GM10847 (cell line): ENCODE results near the gene SIGLEC10.

ENCODE experiments used
- POLR2A ChIP-seq: IDR thresholded peaks from 2 replicates; pipeline ENCODE4 v1.6.1; 2011; ENCODE audit not compliant: insufficient read length; ENCODE audit errors: extremely low read depth

The SIGLEC10 gene

DNA sequence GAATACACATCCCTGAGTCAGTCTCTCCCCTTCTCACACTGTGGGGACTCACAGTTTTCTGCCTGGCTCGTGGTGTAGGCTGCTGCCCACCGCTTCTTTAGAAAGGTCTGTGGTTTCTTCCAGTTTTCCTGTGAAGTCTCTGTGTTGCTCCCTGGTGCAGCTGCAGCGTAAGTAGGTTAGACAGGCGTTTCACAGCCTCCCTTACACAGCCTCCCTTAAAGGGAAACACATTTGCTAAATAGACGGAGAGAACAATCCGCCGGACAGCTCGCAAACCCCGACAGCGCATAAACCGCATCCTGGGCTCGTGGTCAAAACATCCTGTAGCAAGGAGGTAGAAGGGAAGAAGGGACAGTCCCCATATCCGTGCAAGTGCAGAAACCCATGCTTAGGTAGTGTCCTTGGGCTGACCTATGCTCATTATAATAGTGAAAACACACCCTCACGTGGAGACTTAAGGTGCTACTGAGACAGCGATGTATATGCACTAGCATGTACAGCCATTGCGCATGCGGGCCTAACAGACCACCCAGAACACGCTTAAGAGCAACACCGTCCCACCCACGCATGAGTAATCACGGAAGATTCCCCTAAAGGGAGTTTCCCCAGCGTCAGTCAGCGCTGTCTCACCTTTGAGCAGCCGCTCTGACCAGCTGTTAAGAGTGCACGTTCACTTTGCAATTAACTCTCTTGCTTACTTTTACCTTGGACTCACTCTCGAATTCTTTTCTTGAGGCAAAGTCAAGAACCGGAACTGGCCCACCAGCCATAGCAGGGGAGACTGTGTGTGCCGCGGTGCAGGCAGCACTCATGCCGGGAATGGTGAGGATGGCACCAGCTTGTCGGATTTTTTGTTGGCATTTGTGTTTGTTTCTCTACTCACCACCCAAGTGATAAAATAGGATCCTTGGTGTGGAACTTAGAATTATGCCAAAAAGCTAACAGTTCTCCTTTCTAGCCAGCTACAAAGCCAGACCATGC is 24.3 kb upstream of the SIGLEC10 start:
- TF ChIP-seq POLR2A: no peak

DNA sequence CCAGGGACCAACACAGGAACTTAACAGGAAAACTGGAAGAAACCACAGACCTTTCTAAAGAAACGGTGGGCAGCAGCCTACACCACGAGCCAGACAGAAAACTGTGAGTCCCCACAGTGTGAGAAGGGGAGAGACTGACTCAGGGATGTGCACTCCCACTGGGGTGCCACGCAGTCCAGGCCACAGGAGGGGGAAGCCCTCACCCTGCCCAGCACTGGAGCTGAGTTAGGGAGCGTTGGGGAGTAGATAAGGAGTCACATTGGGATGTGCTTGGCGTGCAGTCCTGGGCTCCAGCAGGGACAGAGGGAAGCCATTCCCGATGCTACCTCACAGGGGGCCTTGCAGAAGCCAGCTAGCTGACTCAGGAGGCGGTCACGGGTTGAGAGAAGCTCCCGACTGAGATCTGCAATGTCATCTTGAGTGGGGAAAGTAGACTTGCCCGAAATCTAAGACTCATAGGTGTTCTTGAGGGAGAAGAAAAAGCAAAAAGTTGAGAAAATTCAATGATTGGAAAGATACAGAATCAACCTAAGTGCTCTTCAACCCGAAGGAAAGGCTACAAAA is 23.5 kb upstream of the SIGLEC10 start:
- TF ChIP-seq POLR2A: no peak

DNA sequence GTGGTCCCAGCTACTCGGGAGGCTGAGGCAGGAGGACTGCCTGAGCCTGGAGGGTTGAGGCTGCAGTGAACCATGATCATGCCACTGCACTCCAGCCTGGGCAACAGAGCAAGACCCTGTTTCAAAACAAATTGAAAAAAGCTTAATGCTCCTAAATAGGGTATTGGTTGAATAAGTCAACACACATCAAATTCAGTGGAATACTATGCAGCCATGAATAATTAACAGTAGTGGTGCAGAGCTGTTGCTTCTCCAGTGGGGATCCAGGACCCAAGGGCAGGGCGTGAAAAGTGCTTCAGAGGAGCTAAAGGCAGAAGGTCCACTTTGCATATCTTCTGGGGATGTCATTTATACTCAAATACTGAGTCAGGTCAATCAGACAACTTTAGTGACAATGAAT is 22.6 kb upstream of the SIGLEC10 start:
- TF ChIP-seq POLR2A: no peak

DNA sequence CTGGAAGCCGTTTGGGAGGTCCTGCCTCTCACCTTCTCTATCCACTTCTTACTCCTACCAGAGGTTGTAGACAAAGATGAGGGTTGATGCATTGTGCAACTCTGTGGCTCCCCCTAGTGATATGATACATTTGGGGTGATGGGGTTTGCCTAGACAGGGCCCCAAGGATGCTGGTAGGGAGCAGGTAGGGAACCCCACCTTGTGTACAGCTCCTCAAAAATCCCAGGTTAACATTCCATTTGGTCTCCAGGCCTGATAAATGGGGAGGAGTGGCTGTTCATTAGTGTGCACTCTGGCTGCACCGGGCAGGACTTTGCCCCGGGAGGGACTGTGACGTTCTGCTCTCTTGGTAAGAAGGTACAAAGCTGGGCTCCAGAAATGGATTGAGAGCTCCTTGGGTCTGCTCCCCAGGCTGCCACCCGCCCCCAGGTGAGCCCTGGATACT is 21.6 kb upstream of the SIGLEC10 start:
- TF ChIP-seq POLR2A: no peak

DNA sequence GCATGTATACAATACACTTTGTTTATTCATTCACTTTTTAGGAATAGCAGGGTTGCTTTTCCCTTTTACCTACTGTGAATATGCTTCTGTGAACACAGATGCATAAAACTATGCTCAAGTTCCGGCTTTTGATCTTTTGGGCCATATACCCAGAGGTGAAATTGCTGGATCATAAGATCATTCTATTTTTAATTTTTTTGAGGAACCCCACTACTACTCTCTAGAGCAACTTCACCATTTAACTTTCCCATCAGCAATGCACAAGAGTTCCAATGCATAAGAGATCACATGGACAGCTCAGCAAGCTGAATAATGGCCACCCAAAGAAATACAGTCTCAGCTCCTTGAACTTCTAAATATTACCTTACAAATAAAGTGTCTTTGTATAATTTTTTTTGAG is 17.0 kb upstream of the SIGLEC10 start:
- TF ChIP-seq POLR2A: no peak

DNA sequence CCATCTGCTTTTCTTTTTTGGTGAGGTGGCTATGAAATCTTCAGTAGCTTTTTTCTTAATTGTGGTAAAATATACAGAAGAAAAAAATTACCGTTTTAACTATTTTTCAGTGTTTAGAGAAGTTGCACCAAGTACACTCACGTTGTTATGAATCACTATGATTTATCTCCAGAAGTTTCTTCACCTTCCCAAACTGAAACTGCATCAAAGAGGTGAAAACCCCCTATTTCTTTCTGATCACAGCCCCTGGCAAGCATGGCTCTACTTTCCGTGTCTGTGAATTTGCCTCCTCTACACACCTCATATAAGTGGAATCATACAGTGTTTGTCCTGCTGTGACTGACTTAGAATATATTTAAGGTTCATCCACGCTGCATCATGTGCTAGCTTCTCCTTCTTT is 15.6 kb upstream of the SIGLEC10 start:
- TF ChIP-seq POLR2A: no peak

DNA sequence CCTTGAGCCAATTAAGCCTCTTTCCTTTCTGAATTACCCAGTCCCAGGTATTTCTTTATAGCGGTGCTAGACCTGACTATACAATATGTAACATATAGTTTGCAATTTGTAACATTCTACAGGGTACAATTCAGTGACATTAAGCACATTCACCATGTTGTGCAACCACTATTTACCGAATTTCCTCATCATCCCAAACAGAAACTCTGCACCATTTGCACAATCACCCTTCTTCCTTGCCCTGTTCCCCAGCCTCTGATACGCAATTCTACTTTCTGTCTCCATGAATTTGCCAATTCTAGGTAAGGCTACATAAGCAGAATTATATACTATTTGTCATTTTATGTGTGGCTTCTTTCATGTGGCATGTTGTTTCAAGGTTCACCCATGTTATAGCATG is 13.7 kb upstream of the SIGLEC10 start:
- TF ChIP-seq POLR2A: no peak

DNA sequence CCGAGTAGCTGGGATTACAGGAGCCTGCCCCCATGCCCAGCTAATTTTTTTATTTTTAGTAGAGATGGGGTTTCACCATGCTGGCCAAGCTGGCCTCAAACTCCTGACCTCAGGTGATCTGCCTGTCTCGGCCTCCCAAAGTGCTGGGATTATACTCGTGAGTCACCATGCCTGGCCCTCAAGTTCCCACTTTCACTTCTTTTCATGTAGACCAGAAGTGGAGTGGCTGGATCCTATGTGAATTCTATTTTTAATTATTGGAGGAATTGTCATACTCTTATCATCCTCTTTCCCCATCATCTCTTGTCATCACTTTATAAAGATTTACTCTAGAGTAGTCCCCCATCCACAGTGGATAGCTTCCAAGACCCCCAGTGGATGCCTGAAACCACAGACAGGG is 12.8 kb upstream of the SIGLEC10 start:
- no peak for TF ChIP-seq POLR2A

DNA sequence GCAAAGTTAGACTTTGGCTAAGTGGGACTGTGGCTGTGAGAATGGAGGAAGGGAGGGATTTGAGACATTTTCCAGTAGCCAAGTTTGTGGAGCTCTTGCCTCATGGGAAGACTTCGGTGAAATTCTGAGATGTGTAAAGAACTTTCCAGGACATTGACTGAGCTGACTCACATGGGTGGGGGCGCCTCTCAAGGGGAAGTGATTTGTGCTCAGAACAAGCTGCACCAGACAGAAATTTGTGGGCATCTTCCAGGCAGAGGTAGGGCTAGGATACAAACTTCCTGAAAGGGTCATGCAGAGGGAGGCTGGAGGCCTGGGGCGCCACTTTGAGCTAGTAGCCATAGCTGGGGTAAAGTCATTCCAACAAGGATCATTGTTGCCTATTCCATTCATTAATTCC is 9.8 kb upstream of the SIGLEC10 start:
- no peak for TF ChIP-seq POLR2A

DNA sequence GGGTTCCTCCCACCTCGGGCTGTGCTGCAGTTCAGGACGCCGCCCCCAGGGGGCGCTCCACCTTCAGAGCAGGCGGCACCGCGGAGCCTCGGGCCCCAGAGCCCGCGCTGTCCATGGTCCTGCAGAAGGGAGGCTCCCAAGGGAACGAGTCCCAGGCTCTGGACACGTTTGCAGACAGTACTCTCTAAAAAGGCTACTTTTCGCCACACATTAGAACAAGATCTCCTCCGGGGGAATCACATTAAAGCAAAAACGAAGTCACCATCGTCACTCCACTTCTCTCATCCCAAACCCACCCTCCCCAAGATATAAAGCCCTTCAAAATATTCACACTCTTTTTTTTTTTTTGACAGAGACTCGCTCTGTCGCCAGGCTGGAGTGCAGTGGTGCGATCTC is 4.6 kb upstream of the SIGLEC10 start:
- TF ChIP-seq POLR2A: no peak

DNA sequence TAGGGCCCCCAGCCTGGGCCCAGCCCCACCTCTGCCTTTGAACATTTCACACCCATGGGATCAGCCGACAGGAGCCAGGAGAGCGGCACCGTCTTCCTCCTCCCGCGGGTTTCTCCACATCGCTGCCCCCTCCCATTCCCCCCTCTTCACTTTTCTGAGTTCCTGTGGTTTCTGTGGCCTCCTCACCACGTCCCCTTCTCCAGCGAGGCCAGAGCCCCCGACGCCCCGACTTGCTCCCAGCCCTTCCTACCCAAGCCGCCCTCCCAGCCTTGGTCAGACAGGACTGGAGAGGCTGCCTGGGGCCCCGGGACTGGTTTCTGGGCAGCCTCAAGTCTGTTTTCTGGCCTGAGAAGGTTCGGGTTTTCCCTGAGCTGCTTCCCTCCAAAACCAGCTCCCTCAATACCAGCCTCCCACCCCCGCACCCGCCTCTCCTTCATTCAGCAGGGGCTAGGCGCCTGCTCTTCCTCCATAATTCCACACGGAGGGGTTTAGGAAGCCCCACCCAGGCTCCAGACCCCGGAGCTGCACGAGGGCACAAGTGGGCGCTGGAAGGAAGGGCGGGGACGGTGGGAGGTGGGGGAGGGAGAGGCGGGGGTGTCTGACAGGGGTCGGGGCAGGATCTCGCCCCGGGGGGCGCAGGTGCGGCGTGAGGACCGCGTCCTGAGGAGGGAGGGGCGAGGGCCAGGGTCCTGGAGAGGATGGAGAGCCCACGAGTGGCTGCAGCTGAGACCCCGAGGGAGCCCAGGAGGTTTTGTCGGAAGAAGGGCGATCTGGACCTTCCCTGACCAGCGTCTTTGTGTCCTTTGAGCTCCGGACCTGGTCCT is 4.0 kb upstream of the SIGLEC10 start:
- TF ChIP-seq POLR2A: no peak

DNA sequence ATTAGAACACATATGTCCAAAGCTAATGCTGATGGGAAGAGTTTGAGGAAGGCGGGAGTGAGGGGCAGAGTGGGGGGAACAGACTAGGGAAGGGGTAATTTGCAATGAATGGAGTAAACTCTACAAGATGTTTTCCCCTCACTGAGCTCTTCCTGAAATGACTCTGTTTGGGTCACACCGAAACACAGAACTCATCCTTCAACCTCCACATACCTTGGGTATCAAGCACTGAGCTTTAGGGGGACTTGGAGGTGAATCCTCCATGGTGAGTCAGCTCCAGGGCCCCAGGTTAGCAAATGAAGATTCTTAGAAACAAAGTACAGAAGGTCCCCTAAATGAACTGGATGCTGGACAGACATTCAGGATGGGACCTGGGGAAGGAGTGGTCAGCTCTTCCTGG is 1.3 kb upstream of the SIGLEC10 start:
- TF ChIP-seq POLR2A: no peak

DNA sequence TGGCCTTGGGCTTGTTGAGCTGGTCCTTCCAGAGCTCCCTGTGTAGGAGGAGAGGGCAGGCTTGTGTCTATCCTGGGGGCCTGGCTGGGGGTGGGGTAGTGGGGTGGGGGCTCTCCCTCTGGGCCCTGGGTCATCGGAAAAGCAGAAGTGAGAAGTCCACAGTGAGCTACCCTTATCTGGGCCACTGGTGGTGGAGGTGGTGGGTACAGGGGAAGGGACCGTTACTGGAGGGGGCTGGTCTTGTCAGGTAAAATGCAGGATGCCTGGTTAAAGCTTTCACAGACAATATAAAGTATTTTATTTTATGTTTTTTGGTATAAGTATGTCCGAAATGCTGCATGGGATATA is 342 bp upstream of the SIGLEC10 start:
- no peak for TF ChIP-seq POLR2A

DNA sequence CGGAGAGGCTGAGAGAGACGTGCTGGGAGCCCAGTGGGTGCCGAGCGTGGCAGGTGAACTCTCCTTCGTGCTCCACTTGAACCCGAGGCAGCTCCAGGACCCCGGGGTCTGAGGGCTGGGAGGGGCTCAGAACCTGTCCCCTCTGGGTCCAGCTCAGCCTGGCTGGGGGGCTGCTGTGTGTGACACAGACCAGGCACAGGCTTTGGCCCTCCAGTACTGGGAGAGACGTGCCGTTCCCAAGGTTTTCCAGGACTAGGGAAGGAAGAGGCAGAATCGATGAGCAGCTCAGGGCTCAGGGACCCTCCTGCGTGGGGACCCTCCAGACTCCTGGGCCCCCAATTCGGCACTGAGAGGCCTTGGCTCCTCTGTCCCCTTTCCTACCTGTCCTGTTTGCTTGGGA is 2.3 kb downstream of the SIGLEC10 start:
- no peak for TF ChIP-seq POLR2A

DNA sequence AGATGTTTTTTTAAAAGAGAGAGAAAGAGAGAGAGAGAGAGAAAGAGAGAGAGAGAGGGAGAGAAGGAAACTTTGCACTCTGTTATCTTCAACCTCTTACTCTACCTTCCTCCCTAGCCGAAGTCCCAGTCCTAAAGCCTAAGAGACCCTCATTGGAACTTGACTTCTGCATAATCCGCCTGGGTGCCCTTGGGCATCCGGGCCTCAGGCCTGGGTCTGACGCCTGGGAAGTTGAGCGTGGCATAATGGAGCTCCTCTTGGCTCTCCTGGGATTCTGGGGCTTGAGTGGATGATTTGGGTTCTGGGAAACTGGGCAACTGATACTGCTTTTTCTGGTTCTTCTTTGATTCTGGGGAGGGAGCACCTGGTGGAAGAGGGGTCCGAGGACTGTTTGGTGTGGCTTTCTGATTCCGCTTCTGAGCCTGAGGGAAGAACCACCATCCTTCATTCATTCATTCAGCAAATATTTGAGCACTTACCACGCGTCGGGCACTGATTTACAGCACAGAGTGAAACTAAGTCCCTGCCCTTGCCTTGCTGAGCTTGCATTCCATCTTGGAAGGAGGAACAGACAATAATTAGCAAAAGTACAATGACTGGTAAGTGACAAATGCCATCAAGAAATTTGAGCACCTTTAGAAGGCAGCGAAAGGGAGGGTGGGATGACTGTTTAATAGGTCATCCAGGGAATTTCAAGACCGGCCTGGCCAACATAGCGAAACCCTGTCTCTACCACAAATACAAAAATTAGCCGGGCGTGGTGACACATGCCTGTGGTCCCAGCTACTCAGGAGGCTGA is 6.3 kb downstream of the SIGLEC10 start:
- TF ChIP-seq POLR2A: no peak
